ENCODE results near the gene RBMS3.

Gene RBMS3

DNA sequence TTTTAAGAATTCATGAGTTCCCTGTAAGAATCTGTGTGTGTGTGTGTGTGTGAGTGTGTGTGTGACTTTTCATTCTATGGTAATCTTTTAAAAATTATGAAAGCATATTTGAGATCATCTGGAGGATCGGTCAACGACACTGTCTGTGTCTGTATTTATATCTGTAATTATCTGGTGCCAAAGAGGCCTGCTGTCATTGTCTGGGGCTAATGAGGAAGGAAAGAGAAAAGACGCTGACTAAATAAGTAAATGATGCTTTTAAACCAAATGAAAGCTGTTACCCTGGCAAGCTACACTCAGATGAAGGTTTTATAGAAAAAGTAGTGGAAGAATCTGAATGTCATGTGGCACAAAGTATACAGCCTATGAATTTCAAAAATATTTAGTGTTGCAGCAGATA lies 439.8 kb downstream of the RBMS3 start:
- DNase-seq (ENCODE audit: low read depth, low spot score), result no peak

DNA sequence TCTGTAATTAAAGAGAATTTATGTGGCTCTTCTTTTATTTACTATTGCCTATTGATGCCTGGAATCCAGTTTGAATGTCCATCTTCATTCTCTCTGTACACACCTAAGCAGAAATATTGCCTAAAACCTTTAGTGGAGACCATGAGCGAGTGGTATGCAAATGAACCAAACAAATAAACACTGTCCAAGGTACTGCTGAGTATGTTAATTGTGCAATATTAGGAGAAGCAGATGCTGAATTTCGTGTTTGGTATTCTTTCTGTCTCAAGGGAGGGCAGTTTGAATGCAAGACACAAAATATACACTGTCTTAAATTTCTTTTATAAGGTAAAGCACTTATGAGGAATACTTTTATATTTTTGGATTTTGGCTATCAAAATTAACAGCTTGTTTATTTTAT lies 440.9 kb downstream of the RBMS3 start:
- no peak for DNase-seq (ENCODE audit: low read depth, low spot score)

DNA sequence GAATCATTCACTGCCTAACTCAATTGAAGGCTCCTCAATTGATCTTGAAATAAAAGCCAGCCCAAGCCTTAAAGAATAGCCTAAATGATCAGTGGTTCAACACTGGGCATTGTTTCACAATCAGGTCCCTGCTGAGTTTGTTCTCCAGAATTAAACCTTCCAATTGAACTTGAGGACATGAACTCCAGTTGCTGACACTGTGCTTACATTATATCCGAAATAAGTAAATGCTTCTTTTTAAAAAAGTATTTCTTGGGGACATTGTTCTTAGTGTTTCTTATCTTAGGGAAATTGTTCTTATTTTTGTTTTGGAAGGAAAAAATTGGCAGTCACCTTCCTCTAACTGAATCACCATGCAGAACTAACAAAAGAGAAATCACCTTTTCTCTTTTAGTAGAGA lies 450.2 kb downstream of the RBMS3 start:
- no peak for DNase-seq (ENCODE audit: low read depth, low spot score)

DNA sequence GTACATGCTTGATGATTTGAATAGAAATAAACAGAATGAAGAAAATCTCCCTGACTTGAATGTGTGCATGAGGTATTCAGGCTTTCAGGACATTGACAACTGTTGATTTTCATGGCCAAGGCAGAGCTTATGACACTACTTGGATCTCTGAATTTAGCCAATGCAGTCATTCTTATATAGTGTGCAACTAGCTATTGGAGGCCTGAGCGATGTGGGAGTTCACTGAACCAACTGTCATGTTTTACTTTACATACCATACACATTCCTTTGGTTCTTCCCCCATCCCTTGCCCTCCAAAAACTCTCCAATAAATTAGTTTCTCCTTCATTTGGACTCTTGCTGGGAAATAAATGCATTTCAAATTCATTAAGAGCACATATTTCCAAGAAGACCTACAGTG lies 460.4 kb downstream of the RBMS3 start:
- no peak for DNase-seq (ENCODE audit: low read depth, low spot score)

DNA sequence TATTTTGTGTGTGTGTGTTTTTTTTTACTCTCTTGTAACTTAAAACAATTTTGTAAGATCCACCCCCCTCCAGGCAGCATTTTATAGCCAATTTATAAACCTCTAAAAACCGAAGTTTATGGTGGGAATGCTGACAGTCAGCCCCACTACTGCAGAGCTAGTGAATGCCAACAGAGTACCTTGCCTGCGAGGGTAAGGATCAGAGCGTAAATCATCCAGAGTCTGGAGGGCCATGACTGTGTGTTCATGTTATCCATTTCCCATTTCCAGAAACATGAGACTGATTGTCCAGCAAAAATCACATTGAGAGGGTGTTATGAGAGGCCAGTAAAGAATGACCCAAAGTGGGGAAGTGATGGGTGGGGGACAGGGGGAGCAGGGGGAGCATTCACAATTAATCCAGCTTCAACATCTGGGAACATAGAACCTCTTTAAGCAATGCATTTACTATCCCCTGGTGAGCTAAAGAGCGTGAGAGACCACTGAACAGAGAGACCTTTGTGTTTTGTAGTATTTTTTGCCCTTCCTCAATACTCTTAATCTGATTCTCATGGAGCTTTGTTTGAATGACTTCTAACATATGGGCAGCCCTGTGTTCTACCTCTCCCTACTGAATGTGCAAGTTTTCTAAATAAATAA lies 464.5 kb downstream of the RBMS3 start:
- DNase-seq (ENCODE audit: low read depth, low spot score), result no peak

DNA sequence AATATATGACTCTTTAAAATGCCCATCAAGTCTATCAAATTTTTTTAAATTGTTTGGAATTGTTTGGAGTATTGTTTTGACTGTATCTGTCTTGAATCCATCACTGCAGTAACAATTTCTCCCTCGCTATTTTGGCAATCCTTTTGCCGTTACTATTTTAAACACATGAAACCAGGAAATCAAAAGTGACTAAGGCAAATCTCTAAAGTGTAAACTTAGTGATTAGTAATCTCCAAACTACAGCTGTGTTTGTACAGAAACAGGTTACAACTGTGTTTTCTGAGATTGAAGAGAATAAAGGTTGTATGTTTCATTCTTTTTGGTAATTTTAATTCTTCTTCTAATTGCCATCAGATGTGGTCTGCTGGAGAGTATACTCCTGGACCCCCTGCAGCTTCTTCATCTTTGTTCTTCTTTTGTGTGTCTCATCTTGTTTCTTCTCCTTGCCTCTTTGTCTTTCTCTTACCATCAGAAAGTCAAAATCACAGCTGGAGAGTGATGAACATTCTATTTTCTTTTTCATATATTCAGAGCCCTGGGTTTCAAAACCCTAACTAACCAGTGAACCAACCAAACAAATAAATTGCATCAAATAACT lies 465.4 kb downstream of the RBMS3 start:
- no peak for DNase-seq (ENCODE audit: low read depth, low spot score)

DNA sequence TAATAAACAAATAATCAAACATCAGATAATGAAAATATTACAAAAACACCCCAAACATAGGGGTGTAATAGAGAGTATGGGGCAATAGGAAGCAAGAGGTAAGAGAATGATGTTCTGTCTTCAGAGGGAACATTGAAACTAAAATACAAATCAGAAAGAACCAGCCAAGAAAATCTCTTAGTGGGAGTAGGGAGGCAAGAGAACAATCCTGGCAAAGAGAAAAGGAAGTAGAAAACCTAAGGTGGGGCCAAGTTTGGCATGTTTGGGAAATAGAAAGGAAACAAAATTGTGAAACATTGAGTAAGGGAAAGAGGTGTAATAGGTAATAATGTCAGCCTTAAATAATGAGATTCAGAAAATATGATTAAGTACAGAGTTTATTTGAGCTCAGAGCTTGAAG lies 467.1 kb downstream of the RBMS3 start:
- DNase-seq (ENCODE audit: low read depth, low spot score), result no peak

DNA sequence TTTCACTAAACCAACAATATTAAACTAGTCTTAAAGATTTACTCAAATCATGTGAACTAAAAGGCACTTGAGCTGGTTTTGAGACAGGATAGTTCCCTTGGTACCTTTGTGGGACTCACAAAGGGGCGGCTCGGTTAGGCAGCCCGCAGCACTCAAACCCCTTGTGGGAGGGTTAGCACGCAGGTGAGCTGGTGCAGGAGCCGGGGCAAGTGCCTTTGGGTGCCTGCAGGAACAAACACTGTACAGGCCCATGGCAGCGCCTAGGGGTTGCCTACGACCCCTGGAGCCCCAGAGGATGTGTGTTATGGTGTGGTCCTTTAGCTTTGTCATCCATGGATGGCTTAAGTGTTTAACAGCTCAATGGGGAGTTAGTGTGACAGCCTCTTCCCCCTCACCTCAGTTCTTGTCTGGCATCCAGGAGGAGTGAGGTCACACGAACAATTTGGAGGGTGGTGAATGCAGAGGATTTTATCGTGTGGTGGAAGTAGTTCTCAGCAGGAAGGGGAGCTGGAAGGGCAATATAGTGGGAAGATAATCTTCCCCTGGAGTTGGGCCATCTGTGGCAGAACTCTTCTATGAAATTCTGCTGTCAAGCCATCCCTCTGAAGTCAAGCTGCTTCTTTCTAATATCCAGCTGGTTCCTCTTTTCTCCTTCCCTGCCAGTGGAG lies 470.9 kb downstream of the RBMS3 start:
- DNase-seq (ENCODE audit: low read depth, low spot score), result no peak

DNA sequence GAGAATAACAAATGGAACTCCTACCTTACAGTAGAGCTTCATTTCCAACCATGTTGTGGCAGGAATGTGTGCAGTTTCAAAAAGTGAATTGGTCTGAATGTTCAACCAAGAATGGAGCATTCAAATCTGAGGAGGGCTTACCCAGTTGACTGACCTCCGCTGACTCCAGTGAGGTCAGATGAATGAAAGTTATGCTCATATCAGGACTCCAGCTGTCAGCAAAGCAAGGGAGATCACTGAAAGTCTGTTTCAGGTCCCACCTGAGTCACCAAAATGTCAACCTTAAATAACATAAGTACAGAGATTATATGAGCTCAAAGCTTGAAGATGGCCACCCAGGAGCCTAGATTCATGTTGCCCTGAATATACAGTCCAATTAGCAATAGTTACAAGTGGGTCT lies 473.5 kb downstream of the RBMS3 start:
- DNase-seq (ENCODE audit: low read depth, low spot score), result no peak

DNA sequence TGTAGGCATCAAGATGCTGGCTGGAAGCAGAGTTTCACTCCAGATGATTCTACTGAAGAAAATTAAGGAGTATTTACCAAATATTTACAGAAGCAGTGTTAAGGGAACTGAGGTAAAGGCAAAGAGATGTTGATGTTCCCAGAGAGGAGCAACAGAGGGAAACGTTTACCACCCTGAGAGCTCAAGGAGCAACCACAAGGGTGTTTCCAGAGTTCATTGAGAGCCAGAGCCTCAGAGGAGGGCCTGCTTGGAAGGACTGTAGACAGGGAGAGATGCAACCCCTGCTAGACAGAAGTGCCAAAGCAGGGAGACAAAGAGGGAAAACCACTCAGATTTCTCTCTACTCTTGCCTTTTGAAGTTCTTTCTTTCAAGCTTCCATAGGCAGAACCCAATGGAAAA lies 474.5 kb downstream of the RBMS3 start:
- DNase-seq (ENCODE audit: low read depth, low spot score), result no peak

DNA sequence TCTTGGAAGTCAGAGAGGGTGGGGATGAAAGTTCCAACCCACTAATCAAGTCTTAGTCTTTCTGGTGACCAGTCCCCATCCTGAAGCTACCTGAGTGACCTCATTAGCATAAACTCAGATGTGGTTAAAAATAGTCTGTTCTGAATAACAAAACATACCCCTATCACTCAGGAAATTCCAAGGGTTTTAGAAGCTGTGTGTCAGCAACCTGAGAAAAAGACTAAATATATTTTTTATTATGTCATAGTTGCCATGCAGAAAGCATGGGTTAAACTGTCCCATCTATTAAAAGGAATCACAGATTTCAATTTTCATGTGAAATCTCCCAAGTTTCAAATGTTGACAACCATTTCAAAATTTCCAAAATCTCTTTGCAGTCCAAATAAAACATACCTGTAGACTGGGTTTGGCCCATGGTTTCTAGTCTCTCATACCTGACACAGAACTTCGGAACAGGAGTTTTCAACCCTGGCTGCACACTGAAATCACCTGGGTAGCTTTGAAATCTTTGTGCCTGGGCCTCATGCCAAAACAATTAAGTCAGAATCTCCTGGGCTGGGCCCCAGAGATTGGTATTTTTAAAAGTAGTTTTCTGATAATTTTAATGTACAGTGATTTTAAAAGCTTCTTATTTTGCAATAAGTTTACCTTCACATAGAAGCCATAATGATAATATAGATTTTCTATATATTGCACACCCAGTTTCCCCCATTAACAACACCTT lies 476.3 kb downstream of the RBMS3 start:
- no peak for DNase-seq (ENCODE audit: low read depth, low spot score)

DNA sequence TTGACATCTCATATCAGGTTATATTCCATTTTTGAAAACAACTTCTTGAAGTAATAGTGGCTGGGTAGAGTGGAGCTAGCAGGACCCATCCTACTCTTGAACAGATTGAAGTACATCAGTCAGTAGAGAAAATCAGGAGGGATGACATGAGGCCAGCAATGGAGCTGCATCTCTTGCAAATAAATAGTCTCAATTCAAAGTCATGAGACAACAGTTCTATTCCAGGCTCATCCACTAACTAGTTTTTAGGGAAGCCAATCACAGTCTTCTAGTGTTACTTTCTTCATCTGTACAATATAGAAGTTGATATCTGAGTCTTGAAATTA lies 477.2 kb downstream of the RBMS3 start:
- DNase-seq (ENCODE audit: low read depth, low spot score), result no peak

DNA sequence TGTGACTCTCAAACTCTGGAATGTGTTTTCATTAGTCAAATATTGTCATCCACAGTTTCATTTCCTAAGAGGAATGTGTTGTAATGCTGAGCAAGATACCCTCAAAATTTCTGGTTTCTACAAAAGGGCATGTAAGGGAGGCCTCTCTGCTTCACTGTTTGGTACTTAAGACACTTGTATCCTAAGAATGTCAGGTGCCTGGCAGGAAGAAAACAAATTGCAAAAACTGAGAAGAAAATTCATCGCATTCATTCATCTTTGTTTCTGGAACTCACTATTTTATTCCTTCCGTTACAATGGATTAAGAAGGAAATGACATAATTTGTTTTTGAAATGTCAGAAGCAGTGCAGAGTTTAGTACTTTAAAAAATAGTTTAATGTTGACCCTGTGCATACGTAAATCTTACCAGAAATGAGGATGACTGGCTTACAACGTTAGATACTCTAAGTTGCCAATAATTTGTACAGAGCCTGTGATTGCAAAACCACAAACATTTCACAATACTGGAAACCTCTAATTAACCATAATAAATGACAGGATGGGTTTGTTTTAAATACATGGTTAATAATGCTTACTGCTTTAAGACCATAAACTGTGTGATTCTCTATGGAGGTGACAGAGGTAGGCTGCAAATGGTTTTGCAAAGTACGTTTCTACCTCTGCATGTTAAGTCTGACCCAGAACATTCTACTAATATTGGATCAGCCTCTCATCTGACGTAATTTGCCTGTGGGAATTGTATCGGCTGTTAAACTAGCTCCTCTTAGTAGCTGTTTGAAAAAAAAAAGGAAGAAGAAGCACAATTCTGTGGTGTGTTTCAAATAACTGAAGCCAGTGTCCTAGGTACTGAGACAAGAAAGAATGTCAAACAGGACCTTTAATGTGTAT lies 477.8 kb downstream of the RBMS3 start:
- DNase-seq (ENCODE audit: low read depth, low spot score), result no peak

DNA sequence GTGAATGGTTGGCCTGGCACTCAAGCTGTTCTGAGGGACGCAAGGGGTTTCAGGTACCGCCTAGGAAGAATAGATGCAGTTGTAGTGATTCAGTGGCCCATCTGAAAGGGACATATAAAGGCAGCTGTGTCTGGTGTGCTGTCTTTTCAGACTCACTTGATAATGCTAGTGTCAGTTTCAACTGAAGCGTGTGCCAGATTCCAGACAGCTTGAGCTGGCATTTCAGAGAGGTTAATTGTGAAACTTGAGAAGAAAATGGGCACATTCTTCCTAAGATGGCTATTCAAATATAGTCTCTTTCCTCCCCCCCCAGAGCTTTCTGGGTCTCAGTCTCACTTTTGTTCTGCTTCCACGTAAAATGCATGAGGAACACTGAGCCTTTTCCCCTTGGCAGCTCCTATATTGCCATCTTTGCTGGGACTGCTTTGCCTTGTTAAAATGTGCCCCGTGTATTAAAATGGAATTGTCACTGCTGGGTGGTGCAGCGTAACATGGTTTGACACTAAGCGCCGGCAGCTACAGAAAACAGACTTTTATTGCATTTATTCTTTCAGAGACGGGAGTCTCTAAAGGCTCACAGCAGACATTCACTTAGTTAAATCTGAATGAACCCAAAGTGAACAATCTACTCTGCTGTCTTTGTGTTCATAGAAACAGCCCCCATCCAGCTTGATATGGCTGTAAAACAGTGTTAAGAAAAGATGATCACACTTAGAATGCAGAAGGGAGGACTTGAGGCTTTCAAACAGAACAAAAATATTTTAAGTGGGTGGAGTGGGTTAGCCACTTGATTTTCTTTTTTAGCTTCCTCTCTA lies 478.7 kb downstream of the RBMS3 start:
- no peak for DNase-seq (ENCODE audit: low read depth, low spot score)

DNA sequence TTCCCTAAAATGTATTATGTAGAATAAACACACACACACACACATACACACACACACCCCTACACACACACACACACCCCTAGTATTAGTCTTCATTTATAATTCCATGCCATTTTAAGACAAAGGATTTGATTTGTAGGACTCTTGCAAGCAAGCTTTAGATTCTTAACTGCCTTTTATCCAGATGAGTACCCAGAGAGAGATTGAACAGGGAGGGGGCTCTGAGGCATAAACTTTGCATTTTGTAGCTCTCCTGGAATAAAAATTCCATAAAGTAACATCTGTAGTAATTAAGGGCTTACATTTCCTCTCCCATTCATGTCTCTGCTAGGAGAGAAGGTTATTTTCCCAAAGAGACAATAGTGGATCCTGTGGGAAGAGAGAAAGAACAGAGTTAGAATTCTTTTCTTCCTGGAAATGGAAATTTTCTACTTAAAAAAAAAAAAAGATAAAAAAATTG lies 479.4 kb downstream of the RBMS3 start:
- DNase-seq (ENCODE audit: low read depth, low spot score), result no peak

DNA sequence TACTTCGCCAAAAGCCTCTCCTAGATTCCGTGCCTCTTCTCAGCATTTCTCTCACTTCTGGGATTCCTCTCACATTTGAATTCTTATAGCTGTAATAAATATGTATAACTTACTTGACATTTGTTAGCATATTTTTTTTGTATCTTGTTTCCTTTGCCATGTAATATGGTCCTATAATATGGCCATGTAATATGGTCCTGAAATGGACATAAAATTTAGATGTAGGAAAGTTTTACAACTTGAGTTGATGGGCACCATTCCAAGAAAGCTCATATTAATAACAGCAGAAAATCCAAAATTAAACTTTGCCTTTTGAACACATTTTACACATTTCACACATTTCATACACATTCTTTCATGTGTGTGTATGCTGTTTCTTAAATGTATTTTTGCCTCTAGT lies 480.6 kb downstream of the RBMS3 start:
- DNase-seq (ENCODE audit: low read depth, low spot score), result no peak

DNA sequence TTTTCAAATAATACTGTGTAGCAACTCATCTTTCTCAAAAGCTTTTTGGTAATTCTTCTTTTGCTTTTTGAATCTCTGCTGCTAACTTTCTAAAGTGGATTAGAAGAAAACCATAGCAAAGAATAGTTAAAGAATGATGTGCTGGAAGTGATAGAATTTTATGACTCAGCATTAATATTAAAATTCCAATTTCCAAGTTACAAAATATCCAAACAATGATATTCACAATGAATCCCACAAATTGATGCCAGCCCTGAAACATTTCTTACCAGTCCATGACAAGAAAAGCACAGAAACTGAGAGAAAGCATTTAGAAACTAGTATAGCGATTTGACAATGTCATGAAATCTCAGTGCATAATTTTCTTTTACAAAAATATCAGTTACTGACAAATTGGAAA lies 482.2 kb downstream of the RBMS3 start:
- DNase-seq (ENCODE audit: low read depth, low spot score), result no peak

DNA sequence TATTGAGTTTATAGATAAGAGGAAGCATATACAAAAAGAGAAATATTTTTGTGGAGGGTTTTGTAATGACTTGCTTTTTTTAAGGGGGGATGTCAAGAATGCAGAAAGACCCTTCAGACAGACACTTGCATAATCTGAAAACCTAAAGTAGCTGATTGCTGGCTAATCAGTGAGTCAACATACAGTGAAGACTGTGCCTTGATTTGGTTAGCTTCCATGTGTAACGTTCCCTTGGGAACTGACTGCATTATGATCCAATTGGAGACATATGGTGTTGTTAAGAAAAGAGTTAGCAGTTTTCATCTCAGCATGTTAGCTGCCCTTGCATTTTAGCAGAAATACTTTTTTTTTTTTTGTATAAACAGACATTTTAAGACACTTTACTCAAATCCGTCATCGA lies 483.2 kb downstream of the RBMS3 start:
- DNase-seq (ENCODE audit: low read depth, low spot score), result no peak

DNA sequence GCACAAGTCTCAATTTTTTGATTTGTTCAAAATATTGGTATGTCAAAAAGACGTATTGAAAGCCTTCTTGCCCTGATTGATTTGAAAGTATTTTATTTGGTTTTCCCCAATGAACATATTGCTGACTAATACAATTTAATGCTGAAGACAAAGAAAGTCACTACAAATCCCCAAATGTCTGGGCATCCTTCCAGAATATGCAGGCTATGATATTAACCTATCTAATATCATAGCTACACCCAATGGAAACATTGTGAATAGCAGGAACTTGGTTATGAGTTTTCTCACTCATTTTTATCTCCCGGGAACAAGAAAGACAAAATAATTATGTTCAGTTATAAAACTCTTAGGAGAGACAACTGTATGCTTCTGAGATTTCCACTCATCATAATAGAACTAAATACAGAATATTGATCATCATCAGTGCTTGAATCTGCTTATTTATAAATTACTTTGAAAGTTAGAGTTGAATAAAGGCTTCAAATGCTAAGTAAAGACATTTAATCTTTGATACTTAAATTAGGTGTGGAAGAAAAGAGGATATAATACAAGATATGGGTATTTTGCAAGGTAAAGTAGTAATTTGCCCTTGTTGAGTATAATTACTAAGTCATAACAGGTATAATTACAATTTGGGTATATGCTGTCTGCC lies 483.9 kb downstream of the RBMS3 start:
- no peak for DNase-seq (ENCODE audit: low read depth, low spot score)

DNA sequence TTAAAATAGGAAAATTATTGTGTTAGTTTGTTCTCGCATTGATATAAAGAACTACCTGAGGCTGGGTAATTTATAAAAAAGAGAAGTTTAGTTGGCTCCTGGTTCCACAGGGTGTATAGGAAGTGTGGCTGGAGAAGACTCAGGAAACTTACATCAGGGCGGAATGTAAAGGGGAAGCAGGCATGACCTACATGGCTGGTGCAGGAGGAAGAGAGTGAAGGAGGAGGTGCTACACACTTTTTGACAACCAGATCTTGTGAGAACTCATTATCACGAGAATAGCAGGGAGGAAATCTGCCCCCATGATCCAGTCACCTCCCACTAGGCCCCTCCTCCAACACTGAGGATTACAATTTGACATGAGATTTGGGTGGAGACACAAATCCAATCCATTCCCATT lies 490.7 kb downstream of the RBMS3 start:
- no peak for DNase-seq (ENCODE audit: low read depth, low spot score)

Measured in activated CD4-positive, CD25-positive, alpha-beta regulatory T cell treated with anti-CD3 and anti-CD28 coated beads, Interleukin-2, amount 50 U/mL, for 16 hours (primary cell).